HEK293 (cell line): ENCODE measurements around the gene GJA5.

Experiments
- ZBTB7A ChIP-seq: fragments of 450-650 bp; formaldehyde crosslinking; IDR thresholded peaks from 2 replicates; pipeline ENCODE4 v1.5.1; 2016; ENCODE audit warnings: low read depth, missing biosample characterization, missing genetic modification characterization
- TF ChIP-seq, protein P1 (sequence below): fragments of 450-650 bp; formaldehyde crosslinking; IDR thresholded peaks from 2 replicates; pipeline ENCODE4 v1.5.1; 2016; ENCODE audit warnings: missing biosample characterization, missing genetic modification characterization

- TF ChIP-seq, protein P1, sequence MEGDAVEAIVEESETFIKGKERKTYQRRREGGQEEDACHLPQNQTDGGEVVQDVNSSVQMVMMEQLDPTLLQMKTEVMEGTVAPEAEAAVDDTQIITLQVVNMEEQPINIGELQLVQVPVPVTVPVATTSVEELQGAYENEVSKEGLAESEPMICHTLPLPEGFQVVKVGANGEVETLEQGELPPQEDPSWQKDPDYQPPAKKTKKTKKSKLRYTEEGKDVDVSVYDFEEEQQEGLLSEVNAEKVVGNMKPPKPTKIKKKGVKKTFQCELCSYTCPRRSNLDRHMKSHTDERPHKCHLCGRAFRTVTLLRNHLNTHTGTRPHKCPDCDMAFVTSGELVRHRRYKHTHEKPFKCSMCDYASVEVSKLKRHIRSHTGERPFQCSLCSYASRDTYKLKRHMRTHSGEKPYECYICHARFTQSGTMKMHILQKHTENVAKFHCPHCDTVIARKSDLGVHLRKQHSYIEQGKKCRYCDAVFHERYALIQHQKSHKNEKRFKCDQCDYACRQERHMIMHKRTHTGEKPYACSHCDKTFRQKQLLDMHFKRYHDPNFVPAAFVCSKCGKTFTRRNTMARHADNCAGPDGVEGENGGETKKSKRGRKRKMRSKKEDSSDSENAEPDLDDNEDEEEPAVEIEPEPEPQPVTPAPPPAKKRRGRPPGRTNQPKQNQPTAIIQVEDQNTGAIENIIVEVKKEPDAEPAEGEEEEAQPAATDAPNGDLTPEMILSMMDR: no peak
- TF ChIP-seq ZBTB7A: no peak
Observed at GRCh38 chr1:147785794-147786506, 25.5 kb upstream of the GJA5 start.
